Activated naive CD8-positive, alpha-beta T cell treated with anti-CD3 and anti-CD28 coated beads for 36 hours (primary cell): Measurements from ENCODE around the gene ZNF792. TPM values are rescaled to one million over a fixed set of nuclear protein-coding genes. Genes with fewer than 3 reads are reported as not detected.
"Not testable (repeated sequence)": the region's sequence is repeated elsewhere in the genome, so short reads cannot be mapped to it uniquely, and the experiment has no call there.

Experiments used
- DNase-seq: peaks from one replicate; pipeline ENCODE4 v3.0.0; 2021
- H3K27ac Mint-ChIP-seq: one replicate; pipeline ENCODE4 v1.8.0; 2022; ENCODE audit warnings: mild to moderate bottlenecking, moderate library complexity, mixed read lengths
- H3K27me3 Mint-ChIP-seq: one replicate; pipeline ENCODE4 v1.8.0; 2022; ENCODE audit warnings: mild to moderate bottlenecking, mixed read lengths
- H3K36me3 Mint-ChIP-seq: one replicate; pipeline ENCODE4 v1.8.0; 2021; ENCODE audit warnings: mild to moderate bottlenecking, mixed read lengths
- H3K4me1 Mint-ChIP-seq: one replicate; pipeline ENCODE4 v1.8.0; 2021; ENCODE audit warnings: mixed read lengths
- H3K4me3 Mint-ChIP-seq: one replicate; pipeline ENCODE4 v1.8.0; 2022; ENCODE audit warnings: mild to moderate bottlenecking, moderate library complexity, mixed read lengths
- H3K9me3 Mint-ChIP-seq: one replicate; pipeline ENCODE4 v1.8.0; 2022; ENCODE audit warnings: mixed read lengths
- total RNA-seq, 2 experiments: library from RNA; stranded (reverse); gene quantifications; one replicate each; pipeline ENCODE4 v1.2.3, GENCODE V29; 2021

The ZNF792 gene
- total RNA-seq, 2 experiments from 2014 or later = 3.4 to 4.6 TPM

DNA sequence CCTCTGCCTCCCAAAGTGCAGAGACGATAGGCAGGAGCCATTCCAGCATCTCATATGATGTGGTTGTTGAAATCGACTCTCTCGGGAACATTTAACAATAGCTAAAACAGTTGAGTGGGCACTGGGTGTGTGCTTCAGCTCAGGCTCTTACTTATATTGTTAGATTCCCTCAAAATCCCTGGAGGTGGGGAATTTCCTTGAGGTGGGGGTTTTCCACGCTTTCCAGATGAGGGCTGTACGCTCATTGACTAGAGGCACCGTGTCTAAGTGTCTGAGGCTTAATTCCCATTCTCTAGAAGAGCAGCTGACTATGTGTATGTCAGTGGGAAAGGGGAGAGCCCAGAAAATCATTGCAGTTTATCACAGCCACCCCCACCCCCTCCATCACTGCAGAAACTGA is 25.3 kb upstream of the ZNF792 start:
- DNase-seq = no peak
- Mint-ChIP-seq H3K27me3 (no peaks in the 10 kb centered on the region), H3K36me3 (peaks cover 21% of the 10 kb centered on the region), H3K27ac (peak overlapping the region; percentile 56), H3K9me3 (peaks cover 7% of the 10 kb centered on the region), H3K4me1 (peaks cover 51% of the 10 kb centered on the region), H3K4me3 (no peak overlapping the region)

GRCh38 chr19:34988119-34988518 is 24.1 kb upstream of the ZNF792 start:
- H3K4me1 Mint-ChIP-seq = peaks cover 53% of the 10 kb centered on the region
- DNase-seq = no peak
- H3K27ac Mint-ChIP-seq = no peak overlapping the region
- no peak overlapping the region for H3K4me3 Mint-ChIP-seq
- H3K9me3 Mint-ChIP-seq = peaks cover 9% of the 10 kb centered on the region
- peaks cover 21% of the 10 kb centered on the region for H3K36me3 Mint-ChIP-seq
- no peaks in the 10 kb centered on the region for H3K27me3 Mint-ChIP-seq

- H3K9me3 Mint-ChIP-seq = peaks cover 6% of the 10 kb centered on the region
- DNase-seq = no peak
- peaks cover 11% of the 10 kb centered on the region for H3K36me3 Mint-ChIP-seq
- H3K4me1 Mint-ChIP-seq = peaks cover 39% of the 10 kb centered on the region
- H3K4me3 Mint-ChIP-seq = peak overlapping the region; percentile 75
- H3K27me3 Mint-ChIP-seq = no peaks in the 10 kb centered on the region
- peak overlapping the region; percentile 89 for H3K27ac Mint-ChIP-seq
Measured at GRCh38 chr19:34985249-34986022, 21.4 kb upstream of the ZNF792 start.

- H3K9me3 Mint-ChIP-seq = peaks cover 6% of the 10 kb centered on the region
- no peaks in the 10 kb centered on the region for H3K27me3 Mint-ChIP-seq
- no peak overlapping the region for H3K27ac Mint-ChIP-seq
- H3K4me3 Mint-ChIP-seq = no peak overlapping the region
- H3K36me3 Mint-ChIP-seq = peaks cover 9% of the 10 kb centered on the region
- no peak for DNase-seq
- peaks cover 32% of the 10 kb centered on the region for H3K4me1 Mint-ChIP-seq
Measured at GRCh38 chr19:34984287-34984686, 20.3 kb upstream of the ZNF792 start.

DNA sequence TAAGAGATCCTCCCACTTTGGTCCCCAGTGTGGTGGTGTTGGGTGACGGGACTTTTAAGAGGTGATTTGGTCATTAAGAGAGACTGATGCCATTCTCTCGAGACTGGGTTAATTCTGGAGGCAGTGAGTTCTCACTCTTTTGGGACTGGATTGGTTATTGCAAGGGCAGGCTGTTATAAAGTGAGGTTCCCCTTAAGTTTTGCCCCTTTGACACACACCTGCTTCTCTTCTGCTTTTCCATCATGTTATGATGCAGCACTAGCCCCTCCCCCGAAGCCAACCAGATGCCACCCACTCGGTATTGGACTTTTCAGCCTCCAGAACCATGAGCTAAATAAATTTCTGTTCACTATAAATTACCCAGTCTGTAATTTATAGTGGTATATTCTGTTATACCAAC is 19.8 kb upstream of the ZNF792 start:
- Mint-ChIP-seq H3K4me1 (peaks cover 27% of the 10 kb centered on the region), H3K9me3 (peaks cover 6% of the 10 kb centered on the region), H3K27me3 (no peaks in the 10 kb centered on the region)

GRCh38 chr19:34982275-34982674 is 18.2 kb upstream of the ZNF792 start:
- peaks cover 20% of the 10 kb centered on the region for H3K4me1 Mint-ChIP-seq
- no peak for DNase-seq
- no peaks in the 10 kb centered on the region for H3K27me3 Mint-ChIP-seq
- H3K36me3 Mint-ChIP-seq = peaks cover 9% of the 10 kb centered on the region
- no peak overlapping the region for H3K4me3 Mint-ChIP-seq
- H3K27ac Mint-ChIP-seq = no peak overlapping the region
- peaks cover 6% of the 10 kb centered on the region for H3K9me3 Mint-ChIP-seq

More for the DNA sequence above, 19.8 kb upstream of the ZNF792 start:
- no peak for DNase-seq
- H3K27ac Mint-ChIP-seq = no peak overlapping the region
- H3K36me3 Mint-ChIP-seq = peaks cover 9% of the 10 kb centered on the region
- H3K4me3 Mint-ChIP-seq = no peak overlapping the region

GRCh38 chr19:34979819-34980640 is 16.0 kb upstream of the ZNF792 start:
- Mint-ChIP-seq H3K36me3 (peaks cover 9% of the 10 kb centered on the region), H3K27me3 (no peaks in the 10 kb centered on the region), H3K27ac (no peak overlapping the region), H3K9me3 (peaks cover 14% of the 10 kb centered on the region), H3K4me1 (peaks cover 18% of the 10 kb centered on the region), H3K4me3 (no peak overlapping the region)
- DNase-seq = no peak

GRCh38 chr19:34976611-34977010 is 12.6 kb upstream of the ZNF792 start:
- H3K4me3 Mint-ChIP-seq = no peak overlapping the region
- no peak overlapping the region for H3K27ac Mint-ChIP-seq
- H3K27me3 Mint-ChIP-seq = no peaks in the 10 kb centered on the region
- H3K9me3 Mint-ChIP-seq = peaks cover 11% of the 10 kb centered on the region
- H3K4me1 Mint-ChIP-seq = peaks cover 27% of the 10 kb centered on the region
- no peak for DNase-seq
- H3K36me3 Mint-ChIP-seq = peaks cover 6% of the 10 kb centered on the region

GRCh38 chr19:34975056-34975455 is 11.0 kb upstream of the ZNF792 start:
- no peak overlapping the region for H3K27ac Mint-ChIP-seq
- H3K4me3 Mint-ChIP-seq = no peak overlapping the region
- H3K4me1 Mint-ChIP-seq = peaks cover 27% of the 10 kb centered on the region
- no peaks in the 10 kb centered on the region for H3K27me3 Mint-ChIP-seq
- no peak for DNase-seq
- peaks cover 6% of the 10 kb centered on the region for H3K36me3 Mint-ChIP-seq
- peaks cover 11% of the 10 kb centered on the region for H3K9me3 Mint-ChIP-seq

- peaks cover 15% of the 10 kb centered on the region for H3K9me3 Mint-ChIP-seq
- no peak for DNase-seq
- peaks cover 27% of the 10 kb centered on the region for H3K4me1 Mint-ChIP-seq
- H3K36me3 Mint-ChIP-seq = peaks cover 6% of the 10 kb centered on the region
- no peak overlapping the region for H3K27ac Mint-ChIP-seq
- no peaks in the 10 kb centered on the region for H3K27me3 Mint-ChIP-seq
- H3K4me3 Mint-ChIP-seq = no peak overlapping the region
Measured at GRCh38 chr19:34974646-34975045, 10.6 kb upstream of the ZNF792 start.

DNA sequence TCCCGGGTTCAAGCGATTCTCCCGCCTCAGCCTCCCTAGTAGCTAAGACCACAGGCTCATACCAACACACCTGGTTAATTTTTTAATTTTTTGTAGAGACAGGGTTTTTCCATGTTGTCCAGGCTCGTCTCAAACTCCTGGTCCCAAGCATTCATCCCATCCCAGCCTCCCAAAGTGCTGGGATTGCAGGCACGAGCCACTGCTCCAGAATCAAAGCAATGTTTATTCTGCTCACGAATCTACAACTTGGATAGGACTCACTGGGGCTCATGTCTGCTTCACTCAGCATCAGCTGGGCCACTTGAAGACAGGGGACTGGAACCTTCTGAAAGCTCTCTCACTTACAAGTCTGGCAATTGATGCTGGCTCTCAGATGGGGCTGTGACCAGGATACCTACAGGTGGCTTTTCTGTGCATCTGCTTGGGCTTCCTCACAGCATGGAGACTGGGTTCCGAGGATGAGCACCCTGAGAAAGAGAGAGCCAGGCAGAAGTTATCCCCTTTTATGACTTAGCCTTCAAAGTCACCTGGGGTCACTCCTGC is 8.2 kb upstream of the ZNF792 start:
- Mint-ChIP-seq H3K4me1 (peaks cover 27% of the 10 kb centered on the region), H3K27ac (no peak overlapping the region), H3K36me3 (peaks cover 9% of the 10 kb centered on the region), H3K9me3 (peaks cover 30% of the 10 kb centered on the region), H3K27me3 (no peaks in the 10 kb centered on the region), H3K4me3 (no peak overlapping the region)
- no peak for DNase-seq

- not testable (repeated sequence) for DNase-seq
Measured at GRCh38 chr19:34970185-34970780, 6.3 kb upstream of the ZNF792 start.

GRCh38 chr19:34969721-34970120 is 5.7 kb upstream of the ZNF792 start:
- no peak for DNase-seq
- Mint-ChIP-seq H3K4me3 (no peak overlapping the region), H3K27ac (no peak overlapping the region), H3K36me3 (peaks cover 3% of the 10 kb centered on the region), H3K9me3 (peaks cover 31% of the 10 kb centered on the region), H3K4me1 (peaks cover 15% of the 10 kb centered on the region), H3K27me3 (no peaks in the 10 kb centered on the region)

More at GRCh38 chr19:34970185-34970780, 6.3 kb upstream of the ZNF792 start:
- H3K36me3 Mint-ChIP-seq, H3K27me3 Mint-ChIP-seq, H3K27ac Mint-ChIP-seq, H3K4me3 Mint-ChIP-seq: not testable (repeated sequence)
- peaks cover 21% of the 10 kb centered on the region for H3K4me1 Mint-ChIP-seq
- H3K9me3 Mint-ChIP-seq = peaks cover 31% of the 10 kb centered on the region

- DNase-seq = no peak
- Mint-ChIP-seq H3K27ac (no peak overlapping the region), H3K27me3 (no peaks in the 10 kb centered on the region), H3K4me3 (no peak overlapping the region), H3K4me1 (peaks cover 8% of the 10 kb centered on the region), H3K9me3 (peaks cover 37% of the 10 kb centered on the region), H3K36me3 (peaks cover 11% of the 10 kb centered on the region)
Measured at GRCh38 chr19:34967551-34967950, 3.5 kb upstream of the ZNF792 start.

- peaks cover 19% of the 10 kb centered on the region for H3K4me1 Mint-ChIP-seq
- DNase-seq, H3K27ac Mint-ChIP-seq, H3K4me3 Mint-ChIP-seq, H3K27me3 Mint-ChIP-seq: not testable (repeated sequence)
- peaks cover 32% of the 10 kb centered on the region for H3K36me3 Mint-ChIP-seq
- peaks cover 51% of the 10 kb centered on the region for H3K9me3 Mint-ChIP-seq
Measured at GRCh38 chr19:34965505-34965904, 1.5 kb upstream of the ZNF792 start.
